Measurements from ENCODE around the gene SNRNP70. TPM values are rescaled to one million over a fixed set of nuclear protein-coding genes. Genes with fewer than 3 reads are reported as not detected.

The SNRNP70 gene
- total and polyA plus RNA-seq, 2 experiments from 2014 or later: 243 to 361 TPM

DNA sequence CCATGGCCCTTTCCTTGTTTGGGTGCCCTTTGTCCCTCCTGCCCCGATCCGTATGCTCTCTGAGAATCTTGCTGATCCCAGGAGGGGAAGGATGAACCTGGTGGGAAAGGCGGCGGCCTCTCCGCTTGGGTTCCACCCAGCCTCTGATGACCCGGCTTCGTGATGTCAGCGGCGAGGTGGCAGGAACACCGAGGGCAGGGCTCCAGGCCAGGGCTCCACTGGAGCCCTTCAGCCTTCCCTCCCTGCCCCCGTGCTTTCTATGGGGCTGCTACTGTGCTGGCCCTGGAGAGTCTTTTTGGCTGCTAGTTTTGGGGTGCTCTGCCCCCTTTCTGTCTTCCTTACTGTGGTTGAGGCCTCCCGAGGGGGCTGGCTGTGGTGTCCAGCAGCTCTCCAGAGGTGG lies 17.1 kb downstream of the SNRNP70 start (continued):
- TF ChIP-seq CTCF (conservative IDR thresholded peaks at IDR 0.05; ENCODE audit: low read depth in 2 of 2): no peak
- no peak for TF ChIP-seq EZH2 (IDR thresholded peaks at IDR 0.05; ENCODE audit: low read depth, unreplicated experiment)
- no peak for TF ChIP-seq REST (IDR thresholded peaks at IDR 0.05; ENCODE audit: unreplicated experiment)
- TF ChIP-seq JUNB (IDR thresholded peaks at IDR 0.05; ENCODE audit: unreplicated experiment): no peak
- no peak for TF ChIP-seq ZNF114 (CRISPR knock-in tag; IDR thresholded peaks at IDR 0.05)

DNA sequence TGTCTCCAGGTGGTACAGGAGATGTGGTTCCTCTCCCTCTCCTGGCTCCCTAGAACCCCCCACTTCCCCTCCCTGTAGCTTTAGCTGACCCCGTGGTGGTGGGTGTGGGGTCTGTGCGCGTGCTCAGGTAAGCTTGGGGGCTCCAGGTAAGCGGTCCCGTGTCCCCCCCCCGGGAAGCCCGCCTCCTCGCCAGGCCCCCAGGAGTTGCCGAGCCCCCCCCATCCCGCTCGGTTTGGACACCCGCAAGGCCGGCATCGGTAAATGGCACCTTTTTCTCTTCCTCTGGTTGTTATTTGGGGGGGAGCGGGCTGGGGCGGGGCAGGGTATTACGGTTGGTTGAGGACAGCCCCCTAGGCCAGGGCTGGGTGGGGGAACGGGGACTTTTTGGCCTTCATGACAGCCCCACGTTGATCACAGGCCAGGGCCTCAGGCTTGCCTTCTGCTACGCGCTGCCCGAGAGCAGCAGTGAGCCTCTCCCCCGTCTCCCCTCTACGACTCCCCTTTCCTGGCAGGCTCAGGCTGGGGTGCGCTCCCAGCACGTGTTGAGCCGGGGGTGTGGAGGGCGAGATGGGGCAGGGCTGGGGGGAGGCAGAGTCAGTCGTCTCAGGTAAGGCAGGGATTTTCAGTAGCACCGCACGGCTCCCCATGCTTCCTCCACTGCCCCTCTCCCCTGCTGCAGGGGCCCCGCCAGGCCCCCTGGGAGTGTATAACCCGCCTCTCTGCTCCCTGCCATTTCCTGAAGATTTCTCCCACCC lies 18.3 kb downstream of the SNRNP70 start:
- Mint-ChIP-seq H3K36me3 (ENCODE audit: low read depth) (peaks cover 87% of the 10 kb centered on the region), H3K4me1 (peaks cover 23% of the 10 kb centered on the region), H3K9me3 (no peaks in the 10 kb centered on the region; the same call in 1 of the 3 replicates), H3K27me3 (ENCODE audit: insufficient read depth, low read depth, poor library complexity) (peaks cover 20% of the 10 kb centered on the region), H3K27ac (no peak overlapping the region), H3K4me3 (no peak overlapping the region)
- no peak for DNase-seq (ENCODE audit: low spot score)
- Histone ChIP-seq H3K27me3 (ENCODE audit: insufficient read depth) (no peaks in the 10 kb centered on the region), H3K4me2 (no peak overlapping the region), H3K4me1 (ENCODE audit: insufficient read depth) (no peaks in the 10 kb centered on the region; the same call in 1 of the 2 replicates), H4K20me1 (replicated peaks; ENCODE audit: insufficient read depth) (peaks cover 28% of the 10 kb centered on the region), H3K27ac (ENCODE audit: low read depth) (no peak overlapping the region), H3K79me2 (replicated peaks; ENCODE audit: insufficient read depth) (peaks cover 12% of the 10 kb centered on the region), H3K4me3 (no peak overlapping the region), H3K36me3 (ENCODE audit: insufficient read depth) (peaks cover 34% of the 10 kb centered on the region), H2AFZ (no peak overlapping the region), H3K9me2 (ENCODE audit: insufficient read depth) (no peaks in the 10 kb centered on the region), H3F3A (replicated peaks; ENCODE audit: low read depth) (peaks cover 31% of the 10 kb centered on the region)
- no peak for ATAC-seq
- no peak for TF ChIP-seq CTCF (conservative IDR thresholded peaks at IDR 0.05; ENCODE audit: low read depth in 2 of 2)
- no peak for TF ChIP-seq STAT1 (IDR thresholded peaks at IDR 0.05; ENCODE audit: unreplicated experiment)
- TF ChIP-seq, protein P1, sequence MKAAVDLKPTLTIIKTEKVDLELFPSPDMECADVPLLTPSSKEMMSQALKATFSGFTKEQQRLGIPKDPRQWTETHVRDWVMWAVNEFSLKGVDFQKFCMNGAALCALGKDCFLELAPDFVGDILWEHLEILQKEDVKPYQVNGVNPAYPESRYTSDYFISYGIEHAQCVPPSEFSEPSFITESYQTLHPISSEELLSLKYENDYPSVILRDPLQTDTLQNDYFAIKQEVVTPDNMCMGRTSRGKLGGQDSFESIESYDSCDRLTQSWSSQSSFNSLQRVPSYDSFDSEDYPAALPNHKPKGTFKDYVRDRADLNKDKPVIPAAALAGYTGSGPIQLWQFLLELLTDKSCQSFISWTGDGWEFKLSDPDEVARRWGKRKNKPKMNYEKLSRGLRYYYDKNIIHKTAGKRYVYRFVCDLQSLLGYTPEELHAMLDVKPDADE (IDR thresholded peaks at IDR 0.05): no peak
- TF ChIP-seq ZNF331 (CRISPR knock-in tag; IDR thresholded peaks at IDR 0.05; ENCODE audit: low read depth): no peak

All from GM23338 (cell line).